ENCODE results near the gene DCN. TPM values are rescaled to one million over a fixed set of nuclear protein-coding genes. Genes with fewer than 3 reads are reported as not detected.
A peak's percentile ranks its signal among the peaks of the same experiment; 100 is the strongest.

Gene DCN
- total and polyA plus RNA-seq, 2 experiments from 2014 or later: 0.92 to 5.0 TPM

- no peaks in the 10 kb centered on the region for H3K36me3 ChIP-seq
- H3K9me3 ChIP-seq (ENCODE audit: low read depth): no peaks in the 10 kb centered on the region
- H3K27ac ChIP-seq: no peak overlapping the region
- no peak for DNase-seq (ENCODE audit: low read depth in 1 of 2, low spot score in 1 of 2)
- H3K4me3 ChIP-seq: no peak overlapping the region
- TF ChIP-seq CTCF (IDR thresholded peaks at IDR 0.05; ENCODE audit: low read depth, low read length): no peak
- no peaks in the 10 kb centered on the region for H3K27me3 ChIP-seq
- H3K4me1 ChIP-seq (ENCODE audit: low read depth): no peaks in the 10 kb centered on the region
Measured at GRCh38 chr12:91129662-91130362, 52.8 kb downstream of the DCN start.

DNA sequence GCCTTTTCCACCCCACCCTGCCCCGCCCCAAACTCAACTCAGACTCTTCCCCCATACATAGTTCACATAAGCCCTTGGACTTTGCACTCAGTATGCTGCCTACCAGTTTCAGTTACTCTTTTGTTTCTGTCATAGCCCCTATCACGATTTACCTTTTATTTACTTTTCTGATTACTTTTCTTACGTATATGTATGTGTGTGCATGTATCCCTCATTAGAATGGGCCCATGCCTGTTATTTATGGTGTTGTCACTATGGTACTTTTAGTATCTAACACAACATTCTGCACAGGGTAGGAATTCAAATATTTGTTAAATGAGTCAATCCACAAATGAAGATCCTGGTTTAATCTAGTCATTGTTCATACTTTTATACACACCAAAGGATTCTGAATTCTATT, 54.9 kb downstream of the DCN start:
- Histone ChIP-seq H3K27me3 (no peaks in the 10 kb centered on the region), H3K4me3 (no peak overlapping the region), H3K36me3 (no peaks in the 10 kb centered on the region), H3K9me3 (ENCODE audit: low read depth) (no peaks in the 10 kb centered on the region), H3K27ac (no peak overlapping the region), H3K4me1 (ENCODE audit: low read depth) (no peaks in the 10 kb centered on the region)
- no peak for TF ChIP-seq CTCF (IDR thresholded peaks at IDR 0.05; ENCODE audit: low read depth, low read length)
- peak in 1 of 2 donors; percentile 42 for DNase-seq (ENCODE audit: low read depth in 1 of 2, low spot score in 1 of 2)

DNA sequence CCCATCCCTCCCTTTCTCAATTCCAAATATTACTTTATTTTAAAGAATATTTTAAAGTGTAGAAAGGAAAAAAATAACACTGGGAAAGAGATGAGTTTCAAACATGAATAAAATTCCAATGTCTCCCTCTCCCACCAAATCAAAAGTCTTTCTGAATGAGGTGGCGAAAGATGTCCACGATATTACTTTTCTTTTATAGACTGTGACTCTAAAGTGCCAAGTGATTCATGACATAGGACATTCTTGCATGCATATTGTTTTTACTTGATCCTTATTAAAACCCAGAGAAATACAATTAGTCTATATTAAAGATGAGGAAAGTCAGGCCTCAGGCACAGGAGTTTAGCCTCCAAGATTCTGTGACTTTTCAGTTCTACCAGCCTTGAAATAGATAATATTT, 55.3 kb downstream of the DCN start:
- H3K36me3 ChIP-seq: no peaks in the 10 kb centered on the region
- no peaks in the 10 kb centered on the region for H3K4me1 ChIP-seq (ENCODE audit: low read depth)
- no peak overlapping the region for H3K4me3 ChIP-seq
- no peak for DNase-seq (ENCODE audit: low read depth in 1 of 2, low spot score in 1 of 2)
- H3K9me3 ChIP-seq (ENCODE audit: low read depth): no peaks in the 10 kb centered on the region
- no peak overlapping the region for H3K27ac ChIP-seq
- no peak for TF ChIP-seq CTCF (IDR thresholded peaks at IDR 0.05; ENCODE audit: low read depth, low read length)
- no peaks in the 10 kb centered on the region for H3K27me3 ChIP-seq

DNA sequence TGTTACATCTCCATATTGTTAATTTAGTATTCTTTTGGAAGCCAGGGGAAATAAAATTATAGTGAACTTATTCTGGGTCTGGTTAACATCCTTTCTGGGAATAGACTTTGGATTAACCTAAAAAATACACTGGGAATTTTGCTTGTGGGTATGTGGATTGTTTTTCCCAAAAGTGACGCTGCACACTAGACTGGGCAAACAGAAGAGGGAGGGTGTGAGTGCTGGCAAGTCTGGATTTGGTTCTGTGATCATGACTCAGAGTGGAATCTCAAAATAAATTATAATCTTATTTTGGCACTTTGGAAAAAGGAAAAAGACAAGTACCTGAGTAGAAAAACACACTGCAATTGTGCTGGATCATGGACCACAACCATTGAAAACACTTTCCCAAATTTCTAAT, 56.1 kb downstream of the DCN start:
- Histone ChIP-seq H3K9me3 (ENCODE audit: low read depth) (no peaks in the 10 kb centered on the region), H3K4me1 (ENCODE audit: low read depth) (no peaks in the 10 kb centered on the region), H3K27me3 (no peaks in the 10 kb centered on the region), H3K4me3 (no peak overlapping the region), H3K27ac (no peak overlapping the region), H3K36me3 (no peaks in the 10 kb centered on the region)
- no peak for DNase-seq (ENCODE audit: low read depth in 1 of 2, low spot score in 1 of 2)
- TF ChIP-seq CTCF (IDR thresholded peaks at IDR 0.05; ENCODE audit: low read depth, low read length): no peak

DNA sequence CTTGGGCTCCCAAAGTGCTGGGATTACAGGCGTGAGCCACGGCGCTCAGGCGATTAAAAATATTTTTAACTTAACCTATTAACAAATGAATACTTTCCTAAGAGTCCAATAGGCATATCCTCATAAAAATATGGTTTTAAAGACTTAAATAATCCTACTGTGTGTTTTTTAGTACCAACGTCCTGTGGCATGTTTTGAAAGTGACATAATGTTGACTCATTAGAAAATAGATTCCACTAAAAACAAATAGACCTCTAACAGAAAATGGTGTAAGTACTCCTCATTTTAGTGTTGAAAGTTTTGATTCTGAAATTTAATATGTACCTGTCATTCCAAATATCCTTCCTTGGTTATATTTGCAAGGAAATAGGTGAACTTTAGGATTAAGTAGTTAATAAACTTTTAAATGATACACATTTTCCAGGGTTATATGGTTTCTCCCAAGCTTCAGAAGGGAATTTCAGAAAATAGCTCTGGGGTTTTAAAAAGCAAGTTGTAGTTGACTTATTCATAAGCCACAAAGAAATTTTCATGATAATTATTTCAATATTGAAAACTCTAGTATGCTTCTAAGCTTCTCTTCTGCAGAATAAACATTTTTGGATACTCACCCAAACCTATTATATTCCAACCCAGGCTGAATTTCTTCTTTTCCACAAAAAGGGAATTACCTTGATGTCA, 59.2 kb downstream of the DCN start:
- no peak overlapping the region for H3K27ac ChIP-seq
- no peaks in the 10 kb centered on the region for H3K9me3 ChIP-seq (ENCODE audit: low read depth)
- DNase-seq (ENCODE audit: low read depth in 1 of 2, low spot score in 1 of 2): no peak
- no peak for TF ChIP-seq CTCF (IDR thresholded peaks at IDR 0.05; ENCODE audit: low read depth, low read length)
- H3K27me3 ChIP-seq: no peaks in the 10 kb centered on the region
- H3K36me3 ChIP-seq: no peaks in the 10 kb centered on the region
- no peaks in the 10 kb centered on the region for H3K4me1 ChIP-seq (ENCODE audit: low read depth)
- H3K4me3 ChIP-seq: no peak overlapping the region
